Astrocyte of the cerebellum (primary cell): ENCODE data around the gene NUP214.
A peak's percentile ranks its signal among the peaks of the same experiment; 100 is the strongest.
"Not testable (repeated sequence)": the region's sequence is repeated elsewhere in the genome, so short reads cannot be mapped to it uniquely, and the experiment has no call there.

ENCODE experiments used
- DNase-seq: peaks from one replicate; pipeline ENCODE4 v3.0.0-alpha.2; 2011; ENCODE audit warnings: low read depth
- H3K4me3 ChIP-seq: 2 replicates; pipeline ENCODE4 v1.5.1; 2011; ENCODE audit warnings: mild to moderate bottlenecking, low read depth, low read length, moderate library complexity
- in situ Hi-C: cut with HindIII; loops from 2 replicates; pipeline ENCODE4 v1.10.0; 2017; ENCODE audit warnings: low sequenced_read_pairs
- TF ChIP-seq, protein P1 (sequence below): IDR thresholded peaks from 2 replicates; pipeline ENCODE4 v1.5.1; 2012; ENCODE audit warnings: low read length, low read depth, moderate library complexity, mild to moderate bottlenecking; ENCODE audit errors: missing control alignments

The NUP214 gene

GRCh38 chr9:131237931-131238401 lies 112.6 kb downstream of the NUP214 start:
- no peak overlapping the region for H3K4me3 ChIP-seq
- peak; percentile 75 for DNase-seq
- in situ Hi-C loops = no loop called here
- TF ChIP-seq, protein P1, sequence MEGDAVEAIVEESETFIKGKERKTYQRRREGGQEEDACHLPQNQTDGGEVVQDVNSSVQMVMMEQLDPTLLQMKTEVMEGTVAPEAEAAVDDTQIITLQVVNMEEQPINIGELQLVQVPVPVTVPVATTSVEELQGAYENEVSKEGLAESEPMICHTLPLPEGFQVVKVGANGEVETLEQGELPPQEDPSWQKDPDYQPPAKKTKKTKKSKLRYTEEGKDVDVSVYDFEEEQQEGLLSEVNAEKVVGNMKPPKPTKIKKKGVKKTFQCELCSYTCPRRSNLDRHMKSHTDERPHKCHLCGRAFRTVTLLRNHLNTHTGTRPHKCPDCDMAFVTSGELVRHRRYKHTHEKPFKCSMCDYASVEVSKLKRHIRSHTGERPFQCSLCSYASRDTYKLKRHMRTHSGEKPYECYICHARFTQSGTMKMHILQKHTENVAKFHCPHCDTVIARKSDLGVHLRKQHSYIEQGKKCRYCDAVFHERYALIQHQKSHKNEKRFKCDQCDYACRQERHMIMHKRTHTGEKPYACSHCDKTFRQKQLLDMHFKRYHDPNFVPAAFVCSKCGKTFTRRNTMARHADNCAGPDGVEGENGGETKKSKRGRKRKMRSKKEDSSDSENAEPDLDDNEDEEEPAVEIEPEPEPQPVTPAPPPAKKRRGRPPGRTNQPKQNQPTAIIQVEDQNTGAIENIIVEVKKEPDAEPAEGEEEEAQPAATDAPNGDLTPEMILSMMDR = no peak

DNA sequence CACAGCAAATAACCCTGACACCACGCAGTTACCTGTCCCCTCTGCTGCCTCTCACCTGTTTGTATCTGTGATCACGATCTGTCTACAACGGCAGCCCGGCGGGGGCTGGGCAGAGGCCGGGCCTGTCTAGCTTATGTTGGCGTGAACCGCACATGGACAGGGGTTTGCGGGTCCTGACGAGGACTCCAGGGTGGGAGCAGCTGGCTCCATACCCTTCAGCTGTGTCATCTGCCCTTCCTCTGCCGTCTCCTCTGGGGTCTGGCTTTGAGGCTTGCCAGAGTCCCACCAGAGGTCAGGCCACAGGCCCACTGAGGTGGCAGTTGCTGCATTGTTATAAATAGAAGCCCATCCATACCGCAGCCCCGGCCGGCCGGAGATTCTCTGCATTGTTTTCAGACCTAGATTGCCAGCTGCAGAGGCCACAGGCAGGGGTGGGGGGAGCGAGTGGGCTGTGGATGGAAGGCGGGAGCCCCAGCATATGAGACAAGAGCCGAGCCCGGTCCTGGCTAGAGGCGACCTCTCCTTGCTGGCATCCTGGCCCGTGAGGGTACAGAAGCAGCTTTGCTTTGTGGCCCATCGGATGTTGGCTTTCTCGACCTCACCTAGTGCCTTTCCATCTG lies 113.1 kb downstream of the NUP214 start:
- in situ Hi-C loops = no loop called here
- DNase-seq = peak; percentile 63
- TF ChIP-seq, protein P1 = no peak
- no peak overlapping the region for H3K4me3 ChIP-seq

GRCh38 chr9:131239161-131239975 lies 114.0 kb downstream of the NUP214 start:
- in situ Hi-C loops = no loop called here
- DNase-seq = no peak
- no peak overlapping the region for H3K4me3 ChIP-seq
- TF ChIP-seq, protein P1 = no peak

GRCh38 chr9:131240047-131240921 lies 114.9 kb downstream of the NUP214 start:
- DNase-seq = no peak
- in situ Hi-C loops = no loop called here
- TF ChIP-seq, protein P1 = no peak
- no peak overlapping the region for H3K4me3 ChIP-seq

DNA sequence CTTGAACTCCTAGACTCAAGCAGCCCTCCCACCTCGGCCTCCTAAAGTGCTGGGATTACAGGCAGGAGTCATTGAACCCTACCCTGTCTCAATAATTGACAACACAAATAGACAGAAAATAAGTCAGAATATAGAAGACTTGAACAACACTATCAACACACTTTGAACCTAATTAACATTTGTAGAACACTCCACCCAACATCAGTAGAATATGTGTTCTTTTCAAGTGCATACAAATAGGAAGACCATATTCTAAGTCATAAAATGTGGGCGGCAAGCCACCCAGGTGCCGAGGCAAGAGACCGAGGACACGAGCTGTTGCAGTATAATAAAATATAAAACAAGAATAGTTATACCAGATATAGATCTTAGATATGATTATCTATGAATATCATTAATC lies 118.9 kb downstream of the NUP214 start:
- DNase-seq, in situ Hi-C loops, H3K4me3 ChIP-seq: not testable (repeated sequence)

DNA sequence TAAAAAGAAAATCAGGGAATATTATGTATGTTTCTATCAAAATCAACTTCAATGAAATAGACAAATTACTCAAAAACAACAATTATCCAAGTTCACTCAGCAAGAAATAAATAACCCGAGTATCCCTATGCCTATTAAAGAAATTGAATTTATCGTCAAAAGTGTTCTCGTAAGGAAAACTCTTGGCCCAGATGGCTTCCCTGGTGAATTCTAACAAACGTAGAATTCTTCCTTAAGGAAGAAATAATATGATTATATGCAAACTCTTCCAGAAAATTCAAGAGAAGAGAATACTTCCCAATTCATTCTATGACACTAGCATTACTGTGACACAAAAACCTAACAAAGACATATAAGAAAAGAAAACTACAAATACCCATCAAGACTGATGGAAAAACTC lies 121.2 kb downstream of the NUP214 start:
- in situ Hi-C loops = no loop called here
- H3K4me3 ChIP-seq = no peak overlapping the region
- no peak for DNase-seq
- TF ChIP-seq, protein P1 = no peak

- H3K4me3 ChIP-seq = no peak overlapping the region
These were observed 126.7 kb downstream of the NUP214 start for GRCh38 chr9:131252120-131252519.

More at GRCh38 chr9:131252120-131252519, 126.7 kb downstream of the NUP214 start:
- in situ Hi-C loops = no loop called here
- TF ChIP-seq, protein P1 = no peak
- no peak for DNase-seq
